GM18511 (cell line): ENCODE data around the gene IZUMO1.

Experiments
- ATAC-seq: cut with Tn5 transposase; IDR thresholded peaks from one replicate; pipeline ENCODE4 v1.9.1; 2021; ENCODE audit warnings: mild to moderate bottlenecking, moderate library complexity; ENCODE audit not compliant: unreplicated experiment

Gene IZUMO1

DNA sequence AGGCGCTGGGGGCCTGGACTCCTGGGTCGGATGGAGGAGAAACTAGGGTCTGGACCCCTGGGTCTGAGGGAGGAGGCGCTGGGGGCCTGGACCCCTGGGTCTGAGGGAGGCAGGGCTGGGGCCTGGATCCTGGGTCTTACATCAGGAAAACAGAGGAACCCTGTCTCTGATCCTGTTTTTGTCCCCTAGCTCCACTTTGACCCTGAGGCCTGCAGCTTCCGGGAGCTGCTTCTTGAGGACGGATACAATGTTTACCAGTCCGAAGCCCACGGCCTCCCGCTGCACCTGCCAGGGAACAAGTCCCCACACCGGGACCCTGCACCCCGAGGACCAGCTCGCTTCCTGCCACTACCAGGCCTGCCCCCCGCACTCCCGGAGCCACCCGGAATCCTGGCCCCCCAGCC lies 11.0 kb upstream of the IZUMO1 start:
- ATAC-seq: no peak

DNA sequence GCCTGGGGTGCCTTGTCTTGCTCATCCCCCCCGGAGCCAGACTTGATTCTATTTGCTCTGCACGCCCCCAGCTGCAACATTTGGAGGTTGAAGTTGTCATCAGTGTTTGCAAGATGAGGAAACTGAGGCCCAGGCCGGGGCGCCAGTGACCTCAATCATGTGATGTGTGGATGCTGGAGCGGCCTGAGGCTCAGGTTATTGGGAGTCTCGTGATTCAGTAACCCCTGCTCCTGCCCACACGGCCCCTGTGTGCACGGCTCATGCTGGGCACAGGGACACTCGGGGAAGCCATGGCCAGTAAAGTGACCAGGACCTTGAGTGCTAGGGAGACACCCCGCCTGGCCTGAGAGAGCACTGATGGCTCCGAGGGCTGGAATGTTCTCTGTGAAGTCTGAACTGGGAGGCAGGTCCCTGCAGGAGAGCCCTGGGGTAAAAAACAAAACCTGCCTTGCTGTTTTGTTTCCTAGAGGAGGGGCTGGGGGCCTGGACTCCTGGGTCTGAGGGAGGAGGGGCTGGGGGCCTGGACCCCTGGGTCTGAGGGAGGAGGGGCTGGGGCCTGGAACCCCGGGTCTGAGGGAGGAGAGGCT lies 10.5 kb upstream of the IZUMO1 start:
- no peak for ATAC-seq

DNA sequence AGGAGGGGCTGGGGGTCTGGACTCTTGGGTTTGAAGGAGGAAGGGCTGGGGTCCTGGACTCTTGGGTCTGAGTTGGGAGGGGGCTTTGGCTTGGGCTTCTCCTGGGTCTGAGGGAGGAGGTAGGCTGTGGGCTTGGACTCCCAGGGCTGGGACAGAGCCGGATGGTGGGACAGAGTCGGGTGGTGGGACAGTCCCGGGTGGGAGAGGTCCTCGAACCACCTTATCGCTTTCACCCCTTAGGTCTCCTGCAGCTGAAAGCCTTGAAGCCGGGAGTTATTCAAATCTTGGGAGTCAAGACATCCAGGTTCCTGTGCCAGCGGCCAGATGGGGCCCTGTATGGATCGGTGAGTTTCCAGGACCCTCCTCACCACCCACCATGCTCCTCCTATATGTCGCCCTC lies 10.0 kb upstream of the IZUMO1 start:
- ATAC-seq: no peak

DNA sequence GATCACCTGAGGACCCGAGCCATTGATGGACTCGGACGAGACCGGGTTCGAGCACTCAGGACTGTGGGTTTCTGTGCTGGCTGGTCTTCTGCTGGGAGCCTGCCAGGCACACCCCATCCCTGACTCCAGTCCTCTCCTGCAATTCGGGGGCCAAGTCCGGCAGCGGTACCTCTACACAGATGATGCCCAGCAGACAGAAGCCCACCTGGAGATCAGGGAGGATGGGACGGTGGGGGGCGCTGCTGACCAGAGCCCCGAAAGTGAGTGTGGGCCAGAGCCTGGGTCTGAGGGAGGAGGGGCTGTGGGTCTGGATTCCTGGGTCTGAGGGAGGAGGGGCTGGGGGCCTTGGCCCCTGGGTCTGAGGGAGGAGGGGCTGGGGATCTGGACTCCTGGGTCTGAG lies 9.5 kb upstream of the IZUMO1 start:
- no peak for ATAC-seq

DNA sequence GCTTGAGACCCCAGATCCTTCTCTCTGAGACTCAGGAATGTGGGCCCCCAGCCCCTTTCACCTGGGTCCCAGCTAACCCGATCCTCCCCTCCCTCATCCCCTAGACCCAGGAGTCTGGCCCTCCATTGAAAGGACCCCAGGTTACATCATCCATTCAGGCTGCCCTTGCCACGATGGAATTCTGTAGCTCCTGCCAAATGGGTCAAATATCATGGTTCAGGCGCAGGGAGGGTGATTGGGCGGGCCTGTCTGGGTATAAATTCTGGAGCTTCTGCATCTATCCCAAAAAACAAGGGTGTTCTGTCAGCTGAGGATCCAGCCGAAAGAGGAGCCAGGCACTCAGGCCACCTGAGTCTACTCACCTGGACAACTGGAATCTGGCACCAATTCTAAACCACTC lies 9.1 kb upstream of the IZUMO1 start:
- no peak for ATAC-seq

DNA sequence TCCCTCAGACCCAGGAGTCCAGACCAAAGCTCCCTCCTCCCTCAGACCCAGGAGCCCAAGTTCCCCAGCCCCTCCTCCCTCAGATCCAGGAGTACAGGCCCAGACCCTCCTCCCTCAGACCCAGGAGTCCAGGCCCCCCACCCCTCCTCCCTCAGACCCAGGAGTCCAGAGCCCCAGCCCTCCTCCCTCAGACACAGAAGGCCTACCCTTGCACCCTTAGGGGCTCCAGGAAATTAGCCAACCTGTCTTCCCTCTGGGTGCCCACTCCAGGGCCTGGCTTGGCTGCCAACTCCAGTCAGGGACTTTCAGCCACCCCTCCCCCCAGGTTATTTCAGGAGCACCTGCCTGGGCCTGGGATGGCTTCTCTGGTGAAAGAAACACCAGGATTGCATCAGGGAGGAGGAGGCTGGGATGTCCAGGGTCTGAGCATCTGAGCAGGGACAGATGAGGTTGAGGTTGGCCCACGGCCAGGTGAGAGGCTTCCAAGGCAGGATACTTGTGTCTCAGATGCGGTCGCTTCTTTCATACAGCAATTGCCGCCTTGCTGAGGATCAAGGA lies 8.5 kb upstream of the IZUMO1 start, which contains the start of gene FGF21:
FGF21 (plus strand) TSS at position 441 of the 558 bp plus-strand sequence. CDS start 713 bp downstream, outside the sequence.
- ATAC-seq: no peak

DNA sequence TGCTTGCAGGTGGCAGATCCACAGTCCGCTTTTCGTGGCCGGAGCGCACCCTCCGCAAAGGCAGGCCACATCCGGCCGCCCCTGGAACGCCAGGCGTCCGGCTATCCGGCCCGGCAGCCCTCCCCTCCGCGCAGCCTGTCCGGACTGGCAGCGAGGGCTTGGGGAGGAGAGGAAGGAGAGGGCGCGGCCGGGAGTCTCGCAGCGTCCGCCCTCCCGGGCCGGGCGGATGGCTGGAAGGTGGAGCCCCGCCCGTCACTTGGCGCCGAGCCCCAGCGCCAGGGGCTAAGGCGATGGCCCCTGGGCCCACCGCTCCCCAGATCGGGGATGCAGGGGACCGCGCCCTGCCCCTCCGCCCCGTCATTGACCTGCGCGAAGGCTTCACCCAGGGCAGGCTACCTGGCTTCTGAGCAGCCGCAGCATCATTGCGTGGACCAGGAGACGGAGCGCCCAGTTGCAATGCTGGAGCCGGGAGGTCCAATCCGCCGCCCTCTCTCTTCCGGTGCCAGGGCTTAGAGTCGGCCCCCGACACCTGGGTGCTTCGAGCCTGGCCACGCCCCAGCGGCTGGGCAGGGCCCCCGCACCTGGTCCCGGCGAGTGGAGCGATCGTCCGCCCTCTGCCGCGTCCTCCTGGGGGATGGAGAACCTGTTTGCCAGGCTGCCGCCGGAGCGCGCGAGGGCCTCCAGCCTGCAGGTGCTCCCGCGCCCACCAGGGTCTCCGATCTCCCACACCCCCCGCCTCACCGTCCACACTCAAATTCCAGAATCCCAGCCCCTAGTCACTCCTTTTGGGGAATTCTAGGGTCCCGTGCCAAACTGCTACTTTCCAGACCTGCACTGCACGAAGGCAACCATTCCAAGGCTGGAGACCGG lies 6.0 kb upstream of the IZUMO1 start, which contains the start of gene FUT1:
FUT1 (minus strand) TSS at position 146 of the 870 bp plus-strand sequence. CDS start 1,360 bp downstream, outside the sequence.
- ATAC-seq: no peak

DNA sequence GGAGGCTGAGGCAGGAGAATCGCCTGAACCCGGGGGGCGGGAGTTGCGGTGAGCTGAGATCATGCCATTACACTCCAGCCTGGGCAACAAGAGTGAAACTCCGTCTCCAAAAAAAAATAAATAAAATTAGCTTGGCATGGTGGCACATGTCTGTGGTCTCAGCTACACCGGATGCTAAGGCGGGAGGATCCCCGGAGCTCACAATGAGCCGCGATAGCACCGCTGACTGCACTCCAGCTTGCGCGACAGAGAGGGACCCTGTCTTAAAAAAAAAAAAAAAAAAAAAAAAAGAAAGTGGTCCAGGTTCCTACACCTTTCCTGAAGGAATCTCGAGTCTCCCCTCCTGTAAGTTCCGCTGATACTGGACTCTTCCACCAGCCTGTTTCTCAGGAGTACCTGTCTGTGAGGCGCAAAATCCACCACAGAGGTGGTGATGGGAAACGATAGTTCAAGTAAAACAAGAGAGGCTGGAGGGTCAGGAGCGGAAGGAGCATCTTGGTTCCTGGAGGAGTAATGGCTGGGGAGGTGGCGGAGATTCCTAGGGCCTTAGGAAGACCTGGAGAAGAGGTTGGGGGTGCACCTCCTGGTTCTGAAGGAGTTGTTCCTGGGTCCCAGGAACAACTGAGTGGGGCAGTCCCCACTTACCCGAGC lies 5.3 kb upstream of the IZUMO1 start:
- no peak for ATAC-seq

DNA sequence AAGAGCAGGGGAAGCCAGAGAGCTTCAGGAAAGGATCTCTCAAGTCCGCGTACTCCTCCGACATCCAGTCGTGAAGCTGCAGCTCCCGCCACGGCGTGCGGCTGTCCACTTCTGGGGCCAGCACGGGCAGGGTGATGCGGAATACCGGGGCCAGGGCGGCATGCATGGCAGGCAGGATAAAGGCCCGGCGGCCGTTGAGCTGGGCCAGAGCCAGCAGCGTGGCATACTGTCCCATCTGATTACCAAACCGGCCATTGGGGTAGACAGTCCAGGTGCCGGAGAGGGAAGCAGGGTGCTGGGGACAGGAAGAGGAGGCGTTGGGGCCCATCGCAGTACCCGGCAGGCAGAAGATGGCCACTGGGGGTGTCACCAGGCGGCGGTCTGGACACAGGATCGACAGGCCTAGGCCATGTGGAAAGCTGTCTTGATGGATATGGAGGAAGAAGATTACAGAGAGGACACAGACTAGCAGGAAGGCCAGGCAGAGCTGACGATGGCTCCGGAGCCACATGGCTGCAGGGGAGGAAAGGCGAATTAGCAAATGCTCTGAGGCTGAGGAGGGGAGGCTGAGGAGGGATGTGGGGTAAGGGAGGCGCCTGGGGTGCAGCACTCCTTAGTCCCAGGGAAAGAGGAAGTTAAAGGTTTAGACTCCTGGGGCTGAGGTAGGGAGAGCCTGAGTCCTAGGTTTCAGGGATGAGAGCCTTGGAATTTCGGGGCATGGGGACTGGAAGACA lies 4.2 kb upstream of the IZUMO1 start:
- no peak for ATAC-seq

DNA sequence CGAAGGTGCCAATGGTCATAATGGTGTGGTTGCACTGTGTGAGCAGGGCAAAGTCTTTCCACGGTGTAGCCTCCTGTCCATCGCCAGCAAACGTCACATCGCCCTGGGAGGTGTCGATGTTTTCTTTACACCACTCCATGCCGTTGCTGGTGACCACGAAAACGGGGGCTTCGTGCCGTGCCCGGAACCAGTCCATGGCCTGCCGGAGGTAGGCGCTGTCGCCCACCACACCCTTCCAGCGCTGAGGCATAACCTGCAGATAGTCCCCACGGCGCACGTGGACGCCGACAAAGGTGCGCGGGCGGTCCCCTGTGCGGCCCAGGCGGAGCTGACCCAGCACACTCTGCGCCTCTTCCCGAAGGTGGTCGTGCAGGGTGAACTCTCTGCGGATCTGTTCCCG lies 3.6 kb upstream of the IZUMO1 start:
- ATAC-seq: no peak

DNA sequence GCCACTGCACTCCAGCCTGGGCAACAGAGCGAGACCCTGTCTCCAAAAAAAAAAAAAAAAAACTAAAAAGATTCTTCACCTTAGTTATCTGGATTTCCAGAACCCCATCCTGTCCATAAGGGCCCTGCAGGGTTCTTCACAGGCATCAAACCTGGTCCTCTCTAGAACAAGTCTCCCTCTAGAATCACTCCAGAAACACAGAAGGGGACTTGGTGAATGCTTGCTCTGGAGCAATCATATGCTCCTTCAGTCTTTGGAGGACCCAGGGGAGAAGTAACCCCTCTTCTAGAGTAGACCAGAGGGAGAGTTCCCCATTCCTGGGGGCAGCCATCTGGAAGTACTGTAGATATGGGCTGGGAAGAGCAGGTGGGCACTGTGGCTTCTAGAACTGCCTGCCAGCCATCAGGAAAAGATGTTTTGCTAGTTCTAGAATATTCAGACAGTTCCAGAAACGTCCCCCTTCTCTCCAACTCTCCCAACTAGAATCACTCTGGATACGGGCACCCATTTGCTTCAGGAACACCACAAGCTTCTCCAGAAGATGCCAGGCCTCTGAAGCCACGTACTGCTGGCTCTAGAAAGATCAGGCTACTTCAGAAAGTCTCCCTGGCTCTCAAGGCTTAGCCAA lies 3.0 kb upstream of the IZUMO1 start:
- ATAC-seq: no peak

DNA sequence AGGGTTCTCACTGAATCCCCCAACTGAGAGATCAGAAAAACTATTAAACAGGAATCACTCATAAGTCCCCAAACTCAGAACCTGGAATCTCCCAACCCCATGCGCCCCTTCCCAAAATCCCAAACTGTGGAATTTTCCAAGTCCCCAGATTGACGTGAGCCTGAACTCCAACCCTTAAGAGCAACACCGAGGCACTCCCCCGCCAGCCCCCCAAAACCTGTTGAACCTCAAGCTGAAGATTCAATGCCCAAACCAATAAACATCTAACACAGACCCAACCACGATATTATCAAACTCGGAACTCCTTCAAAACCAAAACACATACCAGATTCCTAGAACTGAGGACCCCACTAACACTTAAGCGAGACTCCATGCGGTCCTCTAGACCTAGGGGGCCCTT lies 599 bp downstream of the IZUMO1 start:
- ATAC-seq: no peak

DNA sequence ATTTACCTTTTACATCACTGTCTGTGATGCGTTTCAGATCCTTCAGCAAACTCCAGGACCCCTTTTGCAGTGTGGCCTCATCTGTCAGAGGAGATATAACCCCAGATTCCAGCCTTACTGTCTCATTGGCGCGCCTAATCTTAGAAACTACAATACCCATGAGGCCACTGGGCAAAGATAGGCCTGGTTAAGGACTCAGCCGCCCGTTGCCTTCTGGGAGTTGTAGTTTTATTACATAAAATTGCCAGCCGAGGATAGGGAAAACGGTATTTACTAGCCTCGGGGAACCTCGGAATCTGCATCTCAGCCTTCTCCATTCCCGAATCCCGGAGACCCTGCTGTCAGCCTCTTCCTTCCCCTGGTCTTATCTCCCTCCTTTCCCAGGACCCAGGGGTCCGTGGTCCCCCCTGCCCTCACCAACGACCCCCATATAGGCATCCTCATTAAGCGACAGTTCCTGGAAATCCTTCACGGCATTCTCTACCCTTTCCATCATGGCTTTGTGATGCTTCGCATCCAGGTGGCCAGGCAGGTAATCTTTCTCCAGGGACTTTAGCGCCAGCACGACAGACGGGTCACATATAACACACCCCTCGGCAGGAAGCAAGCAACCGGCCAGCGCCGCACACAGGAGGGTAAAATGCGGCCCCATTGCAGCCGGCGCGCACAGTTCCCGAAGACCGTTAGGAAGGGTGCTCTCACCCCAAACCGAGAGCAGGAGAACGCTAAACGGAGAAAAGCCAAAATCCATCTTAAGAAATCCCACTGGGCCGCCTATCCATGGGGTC lies 1.3 kb downstream of the IZUMO1 start:
- ATAC-seq: no peak

DNA sequence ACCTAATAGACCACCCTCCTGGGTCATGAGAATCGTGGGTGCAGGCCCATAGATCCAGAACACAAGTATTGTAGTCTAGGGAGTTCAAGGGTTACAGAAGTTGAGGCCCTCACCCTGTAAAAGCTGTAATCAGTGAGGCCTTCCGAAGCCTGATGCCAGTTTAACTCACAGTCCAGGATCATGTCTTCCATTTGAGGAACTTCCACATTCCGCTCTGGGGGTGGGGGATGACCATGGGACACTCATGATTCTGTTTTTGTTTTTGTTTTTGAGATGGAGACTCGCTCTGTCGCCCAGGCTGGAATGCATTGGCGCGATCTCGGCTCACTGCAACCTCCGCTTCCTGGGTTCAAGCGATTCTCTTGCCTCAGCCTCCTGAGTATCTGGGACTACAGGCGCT lies 4.6 kb downstream of the IZUMO1 start:
- no peak for ATAC-seq

DNA sequence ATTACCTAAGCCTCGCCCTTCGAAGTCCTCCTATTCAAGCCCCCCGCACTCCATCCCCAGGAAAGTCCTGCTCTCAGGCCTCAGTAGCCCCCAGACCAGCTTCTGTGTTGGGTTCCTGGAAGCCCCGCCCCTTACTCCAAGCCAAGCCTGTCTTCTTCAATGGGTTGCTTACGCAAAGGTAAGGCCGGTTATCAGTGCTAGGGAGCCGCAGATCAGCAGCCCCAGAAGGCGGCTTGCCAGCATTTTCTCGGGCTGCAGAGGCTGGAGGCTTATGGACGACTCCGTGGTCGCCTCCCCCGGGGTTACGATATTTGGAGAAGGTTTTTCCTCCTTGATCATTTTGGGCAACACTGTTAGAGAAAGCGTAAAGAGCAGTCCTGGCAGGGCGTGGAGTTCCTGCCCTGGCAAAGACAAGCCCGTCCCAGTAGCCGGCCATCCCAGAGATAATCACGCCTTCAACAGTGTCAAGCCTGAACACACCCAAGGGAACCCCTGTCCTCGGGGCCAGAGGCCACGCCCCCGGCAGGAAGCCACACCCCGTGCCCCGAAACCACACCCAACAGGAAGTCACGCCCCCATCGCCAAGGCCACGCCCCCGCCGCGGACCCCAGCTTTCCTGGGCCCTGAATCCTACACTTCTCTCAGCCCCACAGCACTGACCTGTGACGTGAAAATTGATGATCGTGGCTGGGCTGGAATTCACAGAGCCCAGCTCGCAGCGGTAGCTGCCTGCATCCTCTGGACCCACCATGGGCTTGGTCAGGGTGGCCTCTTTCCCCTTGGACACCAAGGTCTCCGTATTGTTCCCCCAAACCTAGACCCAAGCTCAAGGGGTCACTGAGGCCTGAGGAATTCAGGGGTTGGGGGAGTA lies 5.3 kb downstream of the IZUMO1 start:
- ATAC-seq: no peak

DNA sequence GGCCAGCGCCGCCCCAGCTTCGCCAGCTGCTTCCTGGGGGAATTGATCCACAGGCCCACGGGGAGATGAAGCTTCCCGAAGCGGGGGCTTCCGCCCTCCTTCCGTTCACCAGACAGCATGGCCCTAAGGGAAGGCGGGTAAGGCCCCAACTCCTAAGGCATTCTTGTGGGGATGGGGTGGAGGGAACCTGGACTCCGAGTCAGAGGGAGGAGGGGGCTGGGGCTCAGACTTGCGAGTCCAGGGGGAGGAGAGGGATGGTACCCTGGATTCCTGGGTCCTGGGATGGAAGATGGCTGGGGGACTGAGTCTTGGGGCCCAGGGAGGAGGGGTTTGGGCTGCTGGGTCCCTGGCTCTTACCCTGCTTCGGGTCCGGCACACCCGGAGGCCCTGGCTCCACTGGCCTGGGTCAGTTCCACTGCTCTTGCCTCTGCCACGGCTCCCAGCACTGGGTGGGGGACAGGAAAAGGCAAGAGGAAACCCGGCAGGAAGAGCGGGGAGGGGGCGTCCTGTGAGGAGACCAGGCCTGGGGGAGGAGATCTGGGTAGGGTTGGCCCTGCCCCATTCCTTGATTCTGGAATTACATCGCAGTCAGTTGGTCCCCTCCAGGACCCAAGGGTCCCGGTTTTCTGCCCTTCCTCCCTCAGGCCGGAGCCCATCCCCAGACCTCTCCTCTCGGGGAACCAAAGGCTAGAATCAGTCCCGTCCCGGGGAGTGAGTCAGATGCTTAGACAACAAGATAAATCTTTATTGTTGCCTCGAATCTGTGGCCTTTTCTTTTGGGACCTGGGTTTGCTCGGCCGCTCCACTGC lies 6.3 kb downstream of the IZUMO1 start, which contains the start of gene RASIP1:
RASIP1 (minus strand) TSS at position 447 of the 809 bp plus-strand sequence; CDS start at position 119, 328 bp downstream.
- no peak for ATAC-seq

DNA sequence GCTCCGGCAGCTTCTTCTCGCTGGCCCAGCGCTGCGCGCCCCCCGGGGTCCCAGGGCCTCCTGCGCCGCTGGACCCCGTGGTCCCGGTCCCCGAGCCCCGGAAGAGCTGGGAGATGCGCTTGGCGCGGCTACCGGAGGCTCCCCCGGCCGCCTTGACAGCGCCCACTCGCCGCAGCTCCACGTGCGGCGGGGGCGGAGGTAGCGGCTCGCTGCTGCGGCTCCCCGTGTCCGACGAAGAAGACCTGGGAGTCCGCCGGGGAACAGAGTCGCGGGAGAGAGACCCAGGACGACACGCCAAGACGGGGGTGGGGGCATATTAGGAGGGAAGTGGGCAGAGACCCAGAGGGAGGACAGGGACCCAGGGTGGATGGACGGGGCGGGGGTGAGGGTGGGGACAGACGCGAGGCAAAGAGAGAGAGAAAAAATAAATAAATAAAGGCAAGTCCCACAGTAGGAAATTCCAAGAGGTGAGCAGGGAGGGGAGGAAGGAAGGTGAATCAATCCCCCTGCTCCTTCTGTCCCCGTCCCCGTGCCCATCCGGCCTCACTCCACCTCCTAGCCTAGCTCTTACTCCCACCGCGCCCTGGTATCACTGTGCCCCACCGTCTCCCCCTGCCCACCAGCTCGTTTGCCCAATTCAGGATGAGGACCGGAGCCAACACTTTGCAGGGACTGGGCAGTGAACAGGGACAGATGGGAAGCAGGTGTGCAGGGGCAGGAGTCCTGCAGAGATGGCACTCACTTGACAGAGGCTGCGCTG lies 7.1 kb downstream of the IZUMO1 start:
- no peak for ATAC-seq
